Measurements from ENCODE around the gene EVI5L.

The EVI5L gene

GRCh38 chr19:7817801-7818200, 12.2 kb upstream of the EVI5L start:
- no peak for DNase-seq (ENCODE audit: low spot score)

GRCh38 chr19:7818806-7819205, 11.2 kb upstream of the EVI5L start:
- DNase-seq (ENCODE audit: low spot score), result no peak

GRCh38 chr19:7819337-7819736, 10.7 kb upstream of the EVI5L start:
- no peak for DNase-seq (ENCODE audit: low spot score)

- DNase-seq (ENCODE audit: low spot score), result no peak
These were observed 9.4 kb upstream of the EVI5L start for GRCh38 chr19:7820588-7820987.

- DNase-seq (ENCODE audit: low spot score), result no peak
These were observed 7.0 kb upstream of the EVI5L start for GRCh38 chr19:7822910-7823515.

- DNase-seq (ENCODE audit: low spot score), result no peak
These were observed 6.2 kb upstream of the EVI5L start for GRCh38 chr19:7823686-7824301.

- no peak for DNase-seq (ENCODE audit: low spot score)
These were observed 875 bp upstream of the EVI5L start for GRCh38 chr19:7829166-7829520.

GRCh38 chr19:7830272-7830771, 304 bp downstream of the EVI5L start:
- DNase-seq (ENCODE audit: low spot score), result no peak

GRCh38 chr19:7830823-7831222, 805 bp downstream of the EVI5L start:
- no peak for DNase-seq (ENCODE audit: low spot score)

- DNase-seq (ENCODE audit: low spot score), result peak; percentile 76
These were observed 1.4 kb downstream of the EVI5L start for GRCh38 chr19:7831452-7831851.

GRCh38 chr19:7832009-7832408, 2.0 kb downstream of the EVI5L start:
- no peak for DNase-seq (ENCODE audit: low spot score)

GRCh38 chr19:7832781-7833180, 2.8 kb downstream of the EVI5L start:
- DNase-seq (ENCODE audit: low spot score), result peak; percentile 63

GRCh38 chr19:7833225-7834099, 3.4 kb downstream of the EVI5L start:
- DNase-seq (ENCODE audit: low spot score), result peak; percentile 49

- no peak for DNase-seq (ENCODE audit: low spot score)
These were observed 9.5 kb downstream of the EVI5L start for GRCh38 chr19:7839476-7839875.

- no peak for DNase-seq (ENCODE audit: low spot score)
These were observed 10.6 kb downstream of the EVI5L start for GRCh38 chr19:7840629-7841028.

- no peak for DNase-seq (ENCODE audit: low spot score)
These were observed 12.0 kb downstream of the EVI5L start for GRCh38 chr19:7841751-7842660.

- no peak for DNase-seq (ENCODE audit: low spot score)
These were observed 12.8 kb downstream of the EVI5L start for GRCh38 chr19:7842661-7843294.

- no peak for DNase-seq (ENCODE audit: low spot score)
These were observed 13.5 kb downstream of the EVI5L start for GRCh38 chr19:7843521-7843920.

GRCh38 chr19:7844405-7844804, 14.4 kb downstream of the EVI5L start:
- DNase-seq (ENCODE audit: low spot score), result no peak

GRCh38 chr19:7844951-7845350, 14.9 kb downstream of the EVI5L start:
- no peak for DNase-seq (ENCODE audit: low spot score)

- DNase-seq (ENCODE audit: low spot score), result no peak
These were observed 15.6 kb downstream of the EVI5L start for GRCh38 chr19:7845390-7846154.

All from pons (tissue), 1 donor.